VCaP (cell line): Measurements from ENCODE around the gene STAT1.

Source experiments
- H3K27ac ChIP-seq: fragments of 450-650 bp; 2 replicates; pipeline ENCODE4 v1.5.1; 2017
- TF ChIP-seq, protein P1 (sequence below): fragments of 450-650 bp; conservative IDR thresholded peaks from 2 replicates; pipeline ENCODE4 v1.5.1; 2017; ENCODE audit warnings: mild to moderate bottlenecking, moderate library complexity

STAT1 gene

DNA sequence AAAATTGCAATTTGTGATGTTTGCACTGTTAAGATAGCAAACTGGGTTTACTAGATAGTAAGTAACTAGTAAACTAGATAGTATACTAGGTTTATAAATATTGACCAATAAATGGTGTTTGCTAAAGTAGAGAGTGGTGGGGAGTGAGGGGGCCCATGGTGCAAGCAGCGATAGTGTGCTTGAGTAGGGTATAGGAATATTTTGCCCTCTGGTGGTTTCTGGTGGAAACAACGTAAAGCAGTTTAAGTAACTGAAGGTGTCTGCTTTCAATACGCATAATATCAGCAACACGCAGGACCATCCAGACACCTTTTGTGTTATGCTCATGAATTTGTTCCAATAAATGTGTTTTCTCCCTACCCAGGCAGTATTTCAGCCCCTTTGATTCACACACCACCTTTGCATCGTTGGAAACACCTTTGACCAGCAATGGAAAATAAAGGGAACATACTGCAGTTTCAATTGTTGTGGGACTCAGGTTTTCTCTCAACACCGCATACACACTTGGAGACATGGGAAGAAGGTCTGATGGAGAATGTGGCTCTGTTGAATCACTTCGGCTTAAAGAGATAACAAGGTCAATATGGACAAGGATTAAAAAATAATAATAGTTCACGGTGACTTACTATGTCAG lies 16.7 kb upstream of the STAT1 start:
- TF ChIP-seq, protein P1, sequence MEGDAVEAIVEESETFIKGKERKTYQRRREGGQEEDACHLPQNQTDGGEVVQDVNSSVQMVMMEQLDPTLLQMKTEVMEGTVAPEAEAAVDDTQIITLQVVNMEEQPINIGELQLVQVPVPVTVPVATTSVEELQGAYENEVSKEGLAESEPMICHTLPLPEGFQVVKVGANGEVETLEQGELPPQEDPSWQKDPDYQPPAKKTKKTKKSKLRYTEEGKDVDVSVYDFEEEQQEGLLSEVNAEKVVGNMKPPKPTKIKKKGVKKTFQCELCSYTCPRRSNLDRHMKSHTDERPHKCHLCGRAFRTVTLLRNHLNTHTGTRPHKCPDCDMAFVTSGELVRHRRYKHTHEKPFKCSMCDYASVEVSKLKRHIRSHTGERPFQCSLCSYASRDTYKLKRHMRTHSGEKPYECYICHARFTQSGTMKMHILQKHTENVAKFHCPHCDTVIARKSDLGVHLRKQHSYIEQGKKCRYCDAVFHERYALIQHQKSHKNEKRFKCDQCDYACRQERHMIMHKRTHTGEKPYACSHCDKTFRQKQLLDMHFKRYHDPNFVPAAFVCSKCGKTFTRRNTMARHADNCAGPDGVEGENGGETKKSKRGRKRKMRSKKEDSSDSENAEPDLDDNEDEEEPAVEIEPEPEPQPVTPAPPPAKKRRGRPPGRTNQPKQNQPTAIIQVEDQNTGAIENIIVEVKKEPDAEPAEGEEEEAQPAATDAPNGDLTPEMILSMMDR, result peak; percentile 79
- no peak overlapping the region for H3K27ac ChIP-seq

DNA sequence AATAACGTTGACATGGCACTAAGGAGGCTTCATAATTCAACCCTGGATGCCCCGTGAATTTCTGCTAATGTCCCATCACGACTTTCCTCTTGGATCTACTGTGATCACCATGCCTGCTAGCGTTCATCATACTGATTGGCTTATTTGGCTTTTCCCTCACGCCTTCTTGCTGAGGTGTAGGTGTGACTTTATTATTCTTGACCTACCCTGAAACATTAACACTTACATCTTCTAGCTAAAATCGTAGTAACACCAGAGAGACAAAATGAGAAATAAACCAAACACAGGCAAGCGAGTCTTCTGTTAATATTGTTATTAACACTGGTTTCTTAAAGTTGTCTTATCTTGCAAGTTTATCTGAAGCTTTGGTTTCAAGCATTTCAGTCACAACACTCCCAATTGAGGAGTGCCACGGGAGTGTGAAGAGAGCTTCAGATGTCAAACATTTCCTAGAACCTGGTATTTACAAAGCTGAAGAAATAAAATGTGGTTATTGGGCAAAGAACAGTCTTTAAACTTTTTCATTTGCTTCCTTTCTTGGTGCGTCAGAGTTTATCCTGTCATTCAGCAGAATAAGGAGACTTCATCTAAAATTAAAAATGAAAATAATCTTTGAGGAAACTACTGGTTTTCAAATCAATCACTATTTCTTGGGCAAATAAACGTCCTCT lies 15.4 kb upstream of the STAT1 start:
- TF ChIP-seq, protein P1, result no peak
- no peak overlapping the region for H3K27ac ChIP-seq

DNA sequence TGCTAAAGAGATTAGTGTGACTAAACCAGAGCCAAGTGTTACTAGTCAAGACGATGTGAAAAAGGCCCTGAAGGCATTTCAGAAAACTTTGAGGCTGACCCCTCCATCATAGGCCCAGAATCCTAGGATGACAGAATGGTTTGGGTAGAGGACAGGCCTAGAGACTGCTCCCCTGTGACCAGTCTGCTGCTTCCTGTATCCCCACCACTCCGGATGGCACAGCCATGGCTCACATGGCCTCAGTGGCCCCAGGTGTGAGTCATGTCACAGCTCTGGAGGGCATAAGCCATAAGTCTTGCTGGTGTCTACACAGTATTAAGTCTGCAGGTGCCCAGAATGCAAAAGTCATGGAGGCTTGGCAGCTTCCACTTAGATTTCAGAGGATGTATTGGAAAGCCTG lies 12.4 kb upstream of the STAT1 start:
- H3K27ac ChIP-seq, result no peak overlapping the region
- TF ChIP-seq, protein P1, result no peak

DNA sequence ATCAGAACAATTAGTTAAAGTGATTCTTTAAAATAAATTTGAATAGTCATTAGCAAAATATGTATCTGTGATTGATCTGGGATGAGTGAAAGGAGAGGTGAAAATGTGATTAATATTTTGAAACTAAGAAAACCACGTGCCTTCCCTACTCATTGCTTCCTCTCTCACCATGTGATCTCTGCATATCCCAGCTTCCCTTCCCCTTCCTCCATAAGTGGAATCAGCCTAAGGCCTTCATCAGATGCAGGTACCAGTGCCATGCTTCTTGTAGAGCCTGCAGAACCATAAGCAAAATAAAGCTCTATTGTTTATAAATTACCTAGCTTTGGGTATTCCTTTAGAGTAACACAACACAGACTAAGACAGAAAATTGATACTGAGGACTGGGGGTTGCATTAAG lies 11.2 kb upstream of the STAT1 start:
- TF ChIP-seq, protein P1, result no peak
- H3K27ac ChIP-seq, result no peak overlapping the region

DNA sequence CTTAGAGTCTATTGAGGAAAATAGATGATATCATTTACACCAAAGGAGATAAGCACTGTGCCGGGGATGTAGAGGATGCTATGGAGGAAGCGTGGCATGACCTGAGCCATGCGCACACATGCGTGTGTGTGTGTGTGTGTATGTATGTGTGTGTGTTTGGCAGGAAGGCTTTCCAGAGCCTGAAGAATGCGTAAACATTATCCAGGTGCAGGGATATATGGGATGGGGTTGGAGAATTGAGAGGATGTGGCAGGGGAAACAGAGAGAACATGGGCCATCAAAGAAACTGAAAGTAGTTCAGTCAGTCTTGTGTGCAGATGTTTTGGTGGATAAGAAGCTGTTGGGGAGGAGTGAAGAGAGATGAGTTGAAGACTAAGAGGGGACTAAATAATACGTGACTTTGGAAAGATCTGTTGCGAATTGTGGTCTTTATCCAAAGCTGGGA lies 9.3 kb upstream of the STAT1 start:
- no peak overlapping the region for H3K27ac ChIP-seq
- TF ChIP-seq, protein P1, result no peak

DNA sequence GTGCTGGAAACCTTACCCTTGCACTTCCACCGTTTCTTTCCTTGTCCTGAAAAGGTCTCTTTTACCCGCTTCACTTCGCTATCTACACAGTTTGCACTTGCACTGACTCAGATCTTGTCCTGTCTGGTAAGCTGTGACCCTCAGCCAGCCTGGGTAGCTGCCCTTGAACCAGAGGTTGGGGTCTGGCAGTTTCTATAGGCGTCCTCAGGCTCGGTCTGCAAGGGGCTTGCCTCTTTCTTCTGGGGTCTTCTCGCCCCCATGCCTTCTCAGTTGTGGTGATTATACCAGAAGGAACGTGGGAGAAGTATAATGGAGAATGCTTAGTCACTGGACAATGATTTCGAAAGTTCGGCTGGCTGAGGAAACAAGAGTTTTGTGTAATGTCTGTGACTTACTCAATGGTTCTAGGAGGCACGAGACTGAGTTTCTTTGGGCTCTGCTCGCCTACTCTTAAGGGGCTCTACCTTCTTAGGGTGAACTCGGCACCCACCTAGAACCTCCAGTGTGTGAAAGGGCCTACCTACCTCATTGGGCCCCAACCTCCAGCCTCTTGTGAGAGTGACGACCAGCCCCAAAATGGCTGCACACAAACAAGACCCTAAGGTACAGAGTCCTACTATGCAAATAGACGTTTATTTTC lies 6.9 kb upstream of the STAT1 start:
- TF ChIP-seq, protein P1, result no peak
- peak overlapping the region; percentile 83 for H3K27ac ChIP-seq

DNA sequence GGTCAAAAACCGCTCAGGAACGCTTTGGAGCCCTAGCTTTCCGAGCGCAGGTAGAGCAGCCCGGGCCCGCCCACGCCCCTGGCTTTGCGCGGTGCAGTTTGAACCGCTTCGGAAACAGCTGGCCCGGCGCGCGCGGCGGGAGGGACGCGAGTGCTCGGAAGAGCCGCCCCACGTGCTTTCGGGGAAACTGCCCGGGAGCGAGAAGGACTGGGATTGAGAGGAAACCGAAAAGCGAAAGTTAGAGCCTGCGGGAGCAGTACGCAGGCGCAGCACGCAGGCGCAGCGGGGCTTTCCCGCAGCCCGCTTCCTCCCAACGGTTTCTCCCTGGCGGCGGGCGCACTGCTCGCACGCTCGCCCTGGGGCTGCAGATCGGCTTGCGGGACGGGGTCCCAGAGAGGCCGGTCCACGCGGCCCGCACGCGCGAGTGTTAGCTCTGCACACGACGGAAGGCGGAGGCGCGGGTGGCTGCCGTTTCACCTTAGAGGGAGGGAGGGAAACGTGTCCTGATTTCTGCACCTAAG lies 6.3 kb upstream of the STAT1 start:
- TF ChIP-seq, protein P1, result no peak
- peak overlapping the region; percentile 83 for H3K27ac ChIP-seq
